GM10248 (cell line): ENCODE results near the gene MRPS24.

ENCODE experiments used
- CTCF ChIA-PET: fragments of 300-600 bp; sonication (Branson Sonifier 250); formaldehyde crosslinking; extraction: SDS; loops from one replicate; lab custom pipeline; 2021; ENCODE audit warnings: antibody characterized with exemption; lab: Yijun Ruan, JAX
- POLR2A ChIA-PET: fragments of 350-650 bp; sonication (Branson Sonifier 250); formaldehyde crosslinking; extraction: SDS; loops from one replicate; lab custom pipeline; 2020; ENCODE audit warnings: antibody characterized with exemption; lab: Yijun Ruan, JAX
- DNase-seq: peaks from one replicate; pipeline ENCODE4 v3.0.0; 2012; ENCODE audit errors: extremely low spot score
- CTCF ChIP-seq: IDR thresholded peaks from 2 replicates; pipeline ENCODE4 v1.5.1; 2012; ENCODE audit warnings: mild to moderate bottlenecking, low read depth; ENCODE audit errors: extremely low read depth, missing control alignments, control extremely low read depth

The MRPS24 gene

GRCh38 chr7:43864126-43864525 lies 5.2 kb downstream of the MRPS24 start:
- TF ChIP-seq CTCF: no peak
- ChIA-PET CTCF (interaction anchor here (0.7 to 1.3 kb wide), 2 partner anchors 26 to 27 kb away, joined by 3 to 5 read pairs; no protein-coding TSS in a partner anchor), POLR2A (no interaction called here)
- no peak for DNase-seq

GRCh38 chr7:43856996-43857395 lies 12.3 kb downstream of the MRPS24 start:
- DNase-seq: no peak
- ChIA-PET CTCF (interaction anchor here (0.7 to 3.4 kb wide), 4 partner anchors 9 to 19 kb away, joined by 3 to 12 read pairs (median 4); no protein-coding TSS in a partner anchor), POLR2A (no interaction called here)
- no peak for TF ChIP-seq CTCF

- CTCF ChIA-PET: interaction anchor here (0.7 to 3.4 kb wide), 4 partner anchors 8 to 18 kb away, joined by 3 to 12 read pairs (median 4); no protein-coding TSS in a partner anchor
- no peak for DNase-seq
- POLR2A ChIA-PET: no interaction called here
- no peak for TF ChIP-seq CTCF
Measured at GRCh38 chr7:43856316-43856715, 13.0 kb downstream of the MRPS24 start.

- TF ChIP-seq CTCF: no peak
- POLR2A ChIA-PET: no interaction called here
- CTCF ChIA-PET: interaction anchor here (1.7 to 3.4 kb wide), 2 partner anchors 16 to 17 kb away, joined by 6 to 12 read pairs; no protein-coding TSS in a partner anchor
- no peak for DNase-seq
Measured at GRCh38 chr7:43855176-43855575, 14.1 kb downstream of the MRPS24 start.

- DNase-seq: no peak
- ChIA-PET POLR2A (no interaction called here), CTCF (interaction anchor here (0.6 to 1.7 kb wide), 8 partner anchors 9 to 412 kb away, joined by 3 to 10 read pairs (median 4); partner anchors contain the start of gene STK17A)
- no peak for TF ChIP-seq CTCF
Measured at GRCh38 chr7:43851805-43852204, 17.5 kb downstream of the MRPS24 start.

- POLR2A ChIA-PET: no interaction called here
- CTCF ChIA-PET: interaction anchor here (1.5 to 3.8 kb wide), 3 partner anchors 12 to 268 kb away, joined by 7 to 46 read pairs (median 14); partner anchors contain the start of gene STK17A
- no peak for TF ChIP-seq CTCF
- no peak for DNase-seq
Measured at GRCh38 chr7:43850348-43851116, 18.8 kb downstream of the MRPS24 start.
